Measurements from ENCODE around the gene PPFIA4. TPM values are rescaled to one million over a fixed set of nuclear protein-coding genes. Genes with fewer than 3 reads are reported as not detected.
A peak's percentile ranks its signal among the peaks of the same experiment; 100 is the strongest.

The PPFIA4 gene
- total and polyA plus RNA-seq, 9 of the 15 experiments (the other 6 are each of a cell fraction or from before 2014, with no cell fraction given) = 0.07 to 12.0 (median 0.70) TPM

- H3K4me2 ChIP-seq (ENCODE audit: insufficient read depth, low read length) = no peak overlapping the region
- H2AFZ ChIP-seq (ENCODE audit: low read depth, low read length) = 0 out of 2 replicates have a peak overlapping the region, but pooled peaks have one; percentile 1
- peaks cover 5% of the 10 kb centered on the region in 2 experiments; a peak in 1 of 5 replicates for H3K4me1 ChIP-seq (replicated peaks in 1 of 2; ENCODE audit: control insufficient read depth in 2 of 2, insufficient read depth in 2 of 2, low read length in 2 of 2)
- ATAC-seq = peak; percentile 33; the same call in 1 of the 3 replicates
- no peak for DNase-seq (ENCODE audit: extremely low read depth in 1 of 4, low spot score in 3 of 4)
- in situ Hi-C loops (cut with MboI) (loop anchor here (10.0 kb wide), 1 partner anchor 236 kb away; no protein-coding TSS in a partner anchor), intact Hi-C loops (cut with micrococcal nuclease) (loop anchor here (10.0 kb wide), 1 partner anchor 246 kb away; no protein-coding TSS in a partner anchor)
- H3K4me3 ChIP-seq = no peak overlapping the region
- no peak for TF ChIP-seq SETDB1 (IDR thresholded peaks at IDR 0.05; ENCODE audit: low read length)
- no peak for TF ChIP-seq CBX2 (IDR thresholded peaks at IDR 0.05; ENCODE audit: insufficient read depth, low read length, poor library complexity, severe bottlenecking)
- H3K9me1 ChIP-seq (ENCODE audit: control insufficient read depth, insufficient read depth, low read length) = no peaks in the 10 kb centered on the region
- ChIA-PET POLR2A (interaction anchor here (1.8 to 2.6 kb wide), 2 partner anchors 9 to 16 kb away, joined by 4 to 11 read pairs; partner anchors contain the start of gene TMEM183A), CTCF (ENCODE audit: low intra/inter-chr PET ratio) (no interaction called here)
- H3K27ac ChIP-seq (ENCODE audit: extremely low read depth, low read depth, low read length) = no peak overlapping the region
- no peak for FAIRE-seq
- H3K79me2 ChIP-seq (ENCODE audit: control insufficient read depth, insufficient read depth, low read length) = no peaks in the 10 kb centered on the region
- H4K20me1 ChIP-seq (replicated peaks; ENCODE audit: control insufficient read depth, insufficient read depth, low read length) = no peaks in the 10 kb centered on the region
- no peaks in the 10 kb centered on the region for H3K9me3 ChIP-seq (replicated peaks; ENCODE audit: control insufficient read depth, insufficient read depth, low read depth, low read length)
- no peaks in the 10 kb centered on the region for H3K27me3 ChIP-seq (ENCODE audit: control insufficient read depth in 2 of 2, insufficient read depth in 2 of 2, low read length in 2 of 2)
- no TSS peak for BruUV-seq (replicated peaks)
- no peak overlapping the region for H3K9ac ChIP-seq (ENCODE audit: insufficient read depth in 1 of 2, low read depth in 2 of 2, low read length in 2 of 2)
- H3K36me3 ChIP-seq (ENCODE audit: control insufficient read depth, insufficient read depth, low read length) = no peaks in the 10 kb centered on the region
These were observed 35.2 kb upstream of the PPFIA4 start for GRCh38 chr1:202991112-202991511.

- FAIRE-seq (no peak), ATAC-seq (no peak), DNase-seq (ENCODE audit: extremely low read depth in 1 of 4, low spot score in 3 of 4) (no peak)
- Histone ChIP-seq H3K36me3 (ENCODE audit: control insufficient read depth, insufficient read depth, low read length) (no peaks in the 10 kb centered on the region), H3K4me3 (no peak overlapping the region), H3K9me1 (ENCODE audit: control insufficient read depth, insufficient read depth, low read length) (no peaks in the 10 kb centered on the region), H3K4me1 (replicated peaks in 1 of 2; ENCODE audit: control insufficient read depth in 2 of 2, insufficient read depth in 2 of 2, low read length in 2 of 2) (peaks cover 4 to 7% of the 10 kb centered on the region in 2 experiments; a peak in 4 of 5 replicates), H3K79me2 (ENCODE audit: control insufficient read depth, insufficient read depth, low read length) (no peaks in the 10 kb centered on the region), H2AFZ (ENCODE audit: low read depth, low read length) (no peak overlapping the region), H3K9me3 (replicated peaks; ENCODE audit: control insufficient read depth, insufficient read depth, low read depth, low read length) (no peaks in the 10 kb centered on the region), H3K9ac (ENCODE audit: insufficient read depth in 1 of 2, low read depth in 2 of 2, low read length in 2 of 2) (no peak overlapping the region), H3K27me3 (ENCODE audit: control insufficient read depth in 2 of 2, insufficient read depth in 2 of 2, low read length in 2 of 2) (no peaks in the 10 kb centered on the region), H3K4me2 (ENCODE audit: insufficient read depth, low read length) (no peak overlapping the region), H3K27ac (ENCODE audit: extremely low read depth, low read depth, low read length) (no peak overlapping the region), H4K20me1 (replicated peaks; ENCODE audit: control insufficient read depth, insufficient read depth, low read length) (no peaks in the 10 kb centered on the region)
- ChIA-PET CTCF (ENCODE audit: low intra/inter-chr PET ratio) (no interaction called here), POLR2A (interaction anchor here (0.6 to 2.6 kb wide), 5 partner anchors 12 to 50 kb away, joined by 3 to 8 read pairs (median 4); partner anchors contain the start of gene TMEM183A)
- WGBS (ENCODE audit: insufficient coverage, low coverage, missing lambda C conversion rate) = 7% methylated on average over 3 of the region's 3 CpGs
- no TSS peak for BruUV-seq (replicated peaks)
- in situ Hi-C loops (cut with MboI) (loop anchor here (5.0 to 10.0 kb wide), 2 partner anchors 67 to 240 kb away; partner anchors contain the start of gene KLHL12), intact Hi-C loops (cut with micrococcal nuclease) (loop anchor here (5.0 to 10.0 kb wide), 2 partner anchors 182 to 250 kb away; partner anchors contain the start of gene PCAT6)
- no peak for TF ChIP-seq RBM39 (optimal IDR thresholded peaks at IDR 0.05; ENCODE audit: low read depth, low read length)
- peak; percentile 60; the same call in 1 of the 2 replicates for TF ChIP-seq FOSL1 (tag; conservative IDR thresholded peaks at IDR 0.05)
- no peak for TF ChIP-seq TOE1 (IDR thresholded peaks at IDR 0.05; ENCODE audit: borderline replicate concordance)
- no peak for TF ChIP-seq TOE1 (CRISPR knock-in tag; IDR thresholded peaks at IDR 0.05; ENCODE audit: borderline replicate concordance, low read depth)
- TF ChIP-seq ZBTB43 (CRISPR knock-in tag; IDR thresholded peaks at IDR 0.05) = no peak
- peak; percentile 47; the same call in 1 of the 2 replicates for TF ChIP-seq JUND (IDR thresholded peaks at IDR 0.05; ENCODE audit: borderline replicate concordance, low read depth, low read length)
- no peak for TF ChIP-seq JUND (tag; IDR thresholded peaks at IDR 0.05; ENCODE audit: borderline replicate concordance, low read depth, low read length)
- no peak for TF ChIP-seq ARID3A (IDR thresholded peaks at IDR 0.05; ENCODE audit: borderline replicate concordance, low read depth, low read length)
- peak; percentile 53; the same call in 1 of the 2 replicates for TF ChIP-seq DPF2 (IDR thresholded peaks at IDR 0.05)
These were observed 31.5 kb upstream of the PPFIA4 start for GRCh38 chr1:202994756-202995155.
